H1 (cell line): ENCODE results near the gene VWF.

Source experiments
- HDAC2 ChIP-seq, 2 experiments: fragments of 300-600 bp in 1 of 2; sonication (generic) in 1 of 2; IDR thresholded peaks; 2 replicates each; pipeline ENCODE4 v1.6.1; 2011 to 2012; ENCODE audit warnings: low read depth in 2 of 2, low read length in 2 of 2, mild to moderate bottlenecking in 2 of 2, moderate library complexity in 2 of 2, borderline replicate concordance in 1 of 2, inconsistent platforms in 1 of 2
- JUN ChIP-seq: IDR thresholded peaks from 2 replicates; pipeline ENCODE4 v1.6.1; 2011; ENCODE audit warnings: low read depth, mild to moderate bottlenecking, improper control_type of control experiment, low read length
- TF ChIP-seq, protein P1 (sequence below), 3 experiments: IDR thresholded peaks; 1 replicate in 2 of 3; 2 replicates in 1 of 3; pipeline versions ENCODE4 v1.5.1 to v1.6.1; 2011; ENCODE audit warnings: low read length in 3 of 3, mild to moderate bottlenecking in 3 of 3, inconsistent platforms in 2 of 3, low read depth in 1 of 3, moderate library complexity in 1 of 3; ENCODE audit not compliant: insufficient read depth in 1 of 3; ENCODE audit errors: control extremely low read depth in 1 of 3

DNA sequence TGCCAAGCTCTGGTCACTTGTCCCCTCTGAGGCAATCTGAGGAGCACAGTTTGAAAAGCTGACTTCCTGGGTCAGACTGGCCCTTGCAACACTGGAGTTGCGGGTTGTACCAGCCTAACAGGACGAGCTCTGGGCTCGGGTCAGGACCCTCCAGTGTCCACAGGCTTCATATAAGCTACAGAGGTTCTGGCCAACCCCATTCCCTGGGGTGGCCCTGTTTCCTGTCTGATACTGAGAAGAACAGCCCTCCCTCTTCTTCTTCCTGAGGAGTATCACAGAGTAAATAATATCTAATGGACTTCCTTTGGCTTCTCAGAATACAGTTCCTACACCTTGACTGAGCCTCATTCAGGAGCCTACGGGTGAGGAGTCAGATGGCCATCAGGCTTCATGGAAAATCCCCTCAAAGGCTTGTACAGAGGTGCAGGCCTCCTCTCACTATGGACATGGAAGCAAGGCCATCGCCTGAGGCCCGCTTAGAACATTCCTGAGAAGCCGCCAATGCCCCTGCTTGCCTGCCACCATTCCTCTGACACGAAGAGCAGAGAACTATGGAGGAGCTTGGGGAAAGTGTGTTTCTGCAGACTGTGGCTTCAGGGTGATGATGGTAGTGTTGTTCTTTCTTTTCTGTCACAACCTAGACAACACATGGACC is 150.9 kb downstream of the VWF start:
- TF ChIP-seq, protein P1, sequence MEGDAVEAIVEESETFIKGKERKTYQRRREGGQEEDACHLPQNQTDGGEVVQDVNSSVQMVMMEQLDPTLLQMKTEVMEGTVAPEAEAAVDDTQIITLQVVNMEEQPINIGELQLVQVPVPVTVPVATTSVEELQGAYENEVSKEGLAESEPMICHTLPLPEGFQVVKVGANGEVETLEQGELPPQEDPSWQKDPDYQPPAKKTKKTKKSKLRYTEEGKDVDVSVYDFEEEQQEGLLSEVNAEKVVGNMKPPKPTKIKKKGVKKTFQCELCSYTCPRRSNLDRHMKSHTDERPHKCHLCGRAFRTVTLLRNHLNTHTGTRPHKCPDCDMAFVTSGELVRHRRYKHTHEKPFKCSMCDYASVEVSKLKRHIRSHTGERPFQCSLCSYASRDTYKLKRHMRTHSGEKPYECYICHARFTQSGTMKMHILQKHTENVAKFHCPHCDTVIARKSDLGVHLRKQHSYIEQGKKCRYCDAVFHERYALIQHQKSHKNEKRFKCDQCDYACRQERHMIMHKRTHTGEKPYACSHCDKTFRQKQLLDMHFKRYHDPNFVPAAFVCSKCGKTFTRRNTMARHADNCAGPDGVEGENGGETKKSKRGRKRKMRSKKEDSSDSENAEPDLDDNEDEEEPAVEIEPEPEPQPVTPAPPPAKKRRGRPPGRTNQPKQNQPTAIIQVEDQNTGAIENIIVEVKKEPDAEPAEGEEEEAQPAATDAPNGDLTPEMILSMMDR (IDR thresholded peaks at IDR 0.05; ENCODE audit: control extremely low read depth in 1 of 3, insufficient read depth in 1 of 3, low read depth in 1 of 3, low read length in 3 of 3): no peak
- TF ChIP-seq JUN (no peak), HDAC2 (IDR thresholded peaks at IDR 0.05; ENCODE audit: borderline replicate concordance in 1 of 2, low read depth in 2 of 2, low read length in 2 of 2) (no peak)
